H1 (cell line): ENCODE measurements around the gene RNF128. TPM values are rescaled to one million over a fixed set of nuclear protein-coding genes. Genes with fewer than 3 reads are reported as not detected.

ENCODE experiments used
- CTCF ChIA-PET: fragments of 300-600 bp; sonication (Branson Sonifier 250); formaldehyde crosslinking; loops from one replicate; lab custom pipeline; 2021; ENCODE audit not compliant: partially characterized antibody; lab: Charles Lee
- POLR2A ChIA-PET: fragments of 300-600 bp; sonication (Branson Sonifier 250); formaldehyde crosslinking; loops from one replicate; lab custom pipeline; 2021; ENCODE audit warnings: inconsistent platforms; ENCODE audit not compliant: partially characterized antibody; lab: Charles Lee
- DNase-seq, 2 experiments: peaks; one replicate each; pipeline versions ENCODE4 v3.0.0 to v3.0.0-alpha.2; 2010 to 2022; ENCODE audit warnings: low spot score in 2 of 2, low read depth in 1 of 2, mixed read lengths in 1 of 2
- FAIRE-seq: peaks from 2 replicates; lab custom pipeline; 2011; peaks lifted over from hg19 to GRCh38; lab: Jason Lieb, UNC
- H2AFZ ChIP-seq: 2 replicates; pipeline ENCODE4 v1.8.1; 2012; ENCODE audit warnings: low read length, inconsistent platforms
- H2AK5ac ChIP-seq: 2 replicates; pipeline ENCODE4 v1.6.1; 2013; ENCODE audit warnings: low read depth, low read length
- H2BK120ac ChIP-seq: replicated peaks from 2 replicates; pipeline ENCODE3; 2013; ENCODE audit warnings: low read depth, low read length, inconsistent platforms
- H2BK12ac ChIP-seq: 2 replicates; pipeline ENCODE4 v1.6.1; 2013; ENCODE audit warnings: low read depth, low read length
- H2BK15ac ChIP-seq: 2 replicates; pipeline ENCODE4 v1.6.1; 2013; ENCODE audit warnings: low read length
- H2BK20ac ChIP-seq: 2 replicates; pipeline ENCODE4 v1.6.1; 2013; ENCODE audit warnings: low read length
- H2BK5ac ChIP-seq: 2 replicates; pipeline ENCODE4 v1.6.1; 2013; ENCODE audit warnings: low read depth, low read length
- H3K14ac ChIP-seq: 2 replicates; pipeline ENCODE4 v1.6.1; 2013; ENCODE audit warnings: inconsistent platforms; ENCODE audit not compliant: insufficient read length
- H3K18ac ChIP-seq: 2 replicates; pipeline ENCODE4 v1.6.1; 2013; ENCODE audit warnings: low read length; ENCODE audit errors: extremely low read depth
- H3K23ac ChIP-seq: 2 replicates; pipeline ENCODE4 v1.6.1; 2013; ENCODE audit warnings: inconsistent platforms; ENCODE audit not compliant: insufficient read length
- H3K23me2 ChIP-seq: 2 replicates; pipeline ENCODE4 v1.6.1; 2013; ENCODE audit warnings: low read depth, low read length
- H3K27ac ChIP-seq: 2 replicates; pipeline ENCODE4 v1.6.1; 2011; ENCODE audit warnings: low read depth, low read length, inconsistent platforms
- H3K27me3 ChIP-seq, 4 experiments: replicated peaks in 1 of 4; 1 replicate in 1 of 4; 2 replicates in 3 of 4; pipeline versions ENCODE4 v1.6.1 to v1.8.1; 2011 to 2013; ENCODE audit warnings: low read length in 3 of 4, mild to moderate bottlenecking in 3 of 4, inconsistent platforms in 2 of 4, mixed read lengths in 2 of 4, moderate library complexity in 1 of 4; ENCODE audit not compliant: control insufficient read depth in 3 of 4, insufficient read depth in 3 of 4; ENCODE audit errors: extremely low read depth in 1 of 4
- H3K36me3 ChIP-seq, 4 experiments: 2 replicates each; pipeline versions ENCODE4 v1.6.1 to v1.8.1; 2011 to 2013; ENCODE audit warnings: mild to moderate bottlenecking in 4 of 4, low read length in 3 of 4, moderate library complexity in 2 of 4, control low read depth in 1 of 4, inconsistent platforms in 1 of 4; ENCODE audit not compliant: insufficient read depth in 4 of 4, control insufficient read depth in 2 of 4
- H3K4ac ChIP-seq: replicated peaks from 2 replicates; pipeline ENCODE3; 2013; ENCODE audit warnings: low read length, low read depth, mixed read lengths, inconsistent platforms; ENCODE audit not compliant: insufficient read length
- H3K4me1 ChIP-seq, 4 experiments: replicated peaks in 1 of 4; 1 replicate in 1 of 4; 2 replicates in 3 of 4; pipeline versions ENCODE4 v1.6.1 to v1.8.1; 2011 to 2013; ENCODE audit warnings: low read length in 3 of 4, inconsistent platforms in 2 of 4, mixed read lengths in 1 of 4; ENCODE audit not compliant: insufficient read depth in 4 of 4, control insufficient read depth in 3 of 4
- H3K4me2 ChIP-seq, 2 experiments: 2 replicates each; pipeline versions ENCODE4 v1.6.1 to v1.8.1; 2011 to 2013; ENCODE audit warnings: low read depth in 2 of 2, low read length in 2 of 2, control low read depth in 1 of 2, inconsistent platforms in 1 of 2, mild to moderate bottlenecking in 1 of 2; ENCODE audit not compliant: insufficient read depth in 1 of 2
- H3K4me3 ChIP-seq, 4 experiments: fragments of 200-600, 300-600 bp in 1 of 4; sonication (generic), shearing (Covaris generic), sonication (Bioruptor Twin) in 1 of 4; 2 replicates each; pipeline versions ENCODE4 v1.5.1 to v1.8.1; 2011 to 2016; ENCODE audit warnings: low read length in 4 of 4, low read depth in 3 of 4, control low read depth in 2 of 4, inconsistent platforms in 2 of 4, mild to moderate bottlenecking in 2 of 4, mixed read lengths in 1 of 4, moderate library complexity in 1 of 4; ENCODE audit not compliant: insufficient read depth in 2 of 4; ENCODE audit errors: extremely low read depth in 1 of 4
- H3K56ac ChIP-seq: replicated peaks from 2 replicates; pipeline ENCODE3; 2013; ENCODE audit warnings: low read depth, mild to moderate bottlenecking, mixed read lengths, low read length, inconsistent platforms; ENCODE audit not compliant: insufficient read length
- H3K79me1 ChIP-seq: 2 replicates; pipeline ENCODE4 v1.6.1; 2013; ENCODE audit warnings: low read depth, low read length, control low read depth
- H3K79me2 ChIP-seq, 2 experiments: 2 replicates each; pipeline versions ENCODE4 v1.6.1 to v1.8.1; 2012 to 2013; ENCODE audit warnings: low read length in 2 of 2, mild to moderate bottlenecking in 2 of 2, inconsistent platforms in 1 of 2; ENCODE audit not compliant: insufficient read depth in 2 of 2, control insufficient read depth in 1 of 2
- H3K9ac ChIP-seq, 4 experiments: replicated peaks in 1 of 4; 1 replicate in 1 of 4; 2 replicates in 3 of 4; pipeline versions ENCODE4 v1.6.1 to v1.8.1; 2011 to 2013; ENCODE audit warnings: low read depth in 3 of 4, low read length in 3 of 4, control low read depth in 2 of 4, mild to moderate bottlenecking in 2 of 4, moderate library complexity in 2 of 4, inconsistent platforms in 1 of 4; ENCODE audit errors: extremely low read depth in 1 of 4
- H3K9me3 ChIP-seq, 2 experiments: 2 replicates each; pipeline versions ENCODE4 v1.6.1 to v1.8.1; 2012 to 2013; ENCODE audit warnings: mild to moderate bottlenecking in 2 of 2, moderate library complexity in 2 of 2, control low read depth in 1 of 2, inconsistent platforms in 1 of 2, low read depth in 1 of 2, low read length in 1 of 2, mixed read lengths in 1 of 2; ENCODE audit not compliant: insufficient read depth in 2 of 2
- H4K20me1 ChIP-seq, 2 experiments: replicated peaks in 1 of 2; 2 replicates each; pipeline versions ENCODE3 to v1.8.1; 2011 to 2013; ENCODE audit warnings: inconsistent platforms in 2 of 2, low read length in 2 of 2, mild to moderate bottlenecking in 1 of 2; ENCODE audit not compliant: insufficient read depth in 2 of 2, control insufficient read depth in 1 of 2
- H4K5ac ChIP-seq: 2 replicates; pipeline ENCODE4 v1.6.1; 2013; ENCODE audit warnings: low read length, low read depth, mixed read lengths, inconsistent platforms; ENCODE audit not compliant: insufficient read length
- H4K8ac ChIP-seq: 2 replicates; pipeline ENCODE4 v1.8.0; 2013; ENCODE audit warnings: mild to moderate bottlenecking, moderate library complexity, low read length, inconsistent platforms; ENCODE audit not compliant: insufficient read depth; ENCODE audit errors: extremely low read depth
- H4K91ac ChIP-seq: replicated peaks from 2 replicates; pipeline ENCODE3; 2013; ENCODE audit warnings: low read length, mixed read lengths, inconsistent platforms; ENCODE audit not compliant: insufficient read length
- ASH2L ChIP-seq: fragments of 200-600, 300-600 bp; sonication (generic); IDR thresholded peaks from one replicate; pipeline ENCODE4 v1.7.1; 2017; ENCODE audit warnings: low read length
- CBX5 ChIP-seq: fragments of 300-800, 300-1000 bp; sonication (generic); IDR thresholded peaks from 2 replicates; pipeline ENCODE4 v1.7.1; 2016; ENCODE audit warnings: antibody characterized with exemption, low read length, low read depth
- EZH2 ChIP-seq: fragments of 200-600 bp; sonication (generic); IDR thresholded peaks from 2 replicates; pipeline ENCODE4 v1.7.1; 2012; ENCODE audit warnings: low read depth, mild to moderate bottlenecking, moderate library complexity, low read length, inconsistent platforms; ENCODE audit not compliant: severe bottlenecking
- JUND ChIP-seq: IDR thresholded peaks from 2 replicates; pipeline ENCODE4 v1.6.1; 2011; ENCODE audit warnings: mild to moderate bottlenecking, improper control_type of control experiment, low read length
- KDM1A ChIP-seq: fragments of 200-600, 300-600 bp; sonication (generic); IDR thresholded peaks from 2 replicates; pipeline ENCODE4 v1.7.1; 2016; ENCODE audit warnings: mild to moderate bottlenecking, low read length, borderline replicate concordance
- PHF8 ChIP-seq: fragments of 200-600 bp; sonication (generic); conservative IDR thresholded peaks from 2 replicates; pipeline ENCODE4 v1.7.1; 2012; ENCODE audit warnings: low read depth, mild to moderate bottlenecking, inconsistent platforms, low read length, moderate library complexity
- polyA plus RNA-seq, 7 experiments: library from polyadenylated mRNA; depleted of rRNA in 3 of 7; stranded (reverse) in 5 of 7; unstranded in 2 of 7; fragments of >200 nt in 5 of 7; fragments of 200-250 nt in 2 of 7; gene quantifications; 1 replicate in 5 of 7; 2 replicates in 1 of 7; 4 replicates in 1 of 7; pipeline versions ENCODE4 v1.2.1 to v1.2.3, GENCODE V29; 2011 to 2013; ENCODE audit warnings: missing spikeins in 2 of 7, mixed read lengths in 2 of 7
- total RNA-seq: library from RNA; stranded (reverse); fragmentation: NEBNext Ultra II Directional; extraction: Animal tissue kit (Norgen Biotek cat#: 25700); gene quantifications from 2 replicates; pipeline ENCODE4 v1.2.1, GENCODE V29; 2021

Gene RNF128
- total and polyA plus RNA-seq, 2 of the 8 experiments (the other 6 are each of a cell fraction or from before 2014, with no cell fraction given) = 0.74 to 2.0 TPM

- Histone ChIP-seq H3K36me3 (no peaks in the 10 kb centered on the region), H3K4me3 (no peak overlapping the region), H3K4me2 (no peak overlapping the region), H3K27me3 (peaks cover 1 to 10% (median 9%) of the 10 kb centered on the region in 4 experiments; a peak in 6 of 7 replicates), H3K79me1 (no peaks in the 10 kb centered on the region), H2BK12ac (no peak overlapping the region), H3K23ac (no peak overlapping the region), H4K91ac (no peak overlapping the region), H4K8ac (no peak overlapping the region), H3K56ac (no peak overlapping the region), H3K18ac (no peak overlapping the region), H3K4ac (no peak overlapping the region), H3K4me1 (peaks cover 0 to 2% (median 0%) of the 10 kb centered on the region in 4 experiments; a peak in 1 of 7 replicates), H3K23me2 (peaks cover 6% of the 10 kb centered on the region; the same call in 1 of the 2 replicates), H2AFZ (no peak overlapping the region), H2BK120ac (no peak overlapping the region), H2AK5ac (no peak overlapping the region), H3K27ac (no peak overlapping the region)
- ChIA-PET POLR2A (no interaction called here), CTCF (no interaction called here)
- no peak for DNase-seq
- TF ChIP-seq KDM1A (no peak), ASH2L (no peak), CBX5 (no peak), PHF8 (no peak), JUND (no peak), EZH2 (no peak)
- TF ChIP-seq, all 59 proteins: peak for 0
- H3K9me3 ChIP-seq = no peaks in the 10 kb centered on the region
- H3K79me2 ChIP-seq = no peaks in the 10 kb centered on the region
- FAIRE-seq = no peak
- H4K5ac ChIP-seq = no peak overlapping the region
- no peak overlapping the region for H2BK15ac ChIP-seq
- H4K20me1 ChIP-seq = no peaks in the 10 kb centered on the region
- H3K9ac ChIP-seq = no peak overlapping the region
- no peak overlapping the region for H2BK5ac ChIP-seq
- H2BK20ac ChIP-seq = no peak overlapping the region
- H3K14ac ChIP-seq = no peak overlapping the region
These were observed 5.1 kb downstream of the RNF128 start for GRCh38 chrX:106731590-106731989.
